H1 (cell line): ENCODE measurements around the gene PLXNA4. TPM values are rescaled to one million over a fixed set of nuclear protein-coding genes. Genes with fewer than 3 reads are reported as not detected.

ENCODE experiments used
- CHD1 ChIP-seq: IDR thresholded peaks from 2 replicates; pipeline ENCODE4 v1.6.1; 2012; ENCODE audit warnings: low read depth, low read length, improper control_type of control experiment
- CTBP2 ChIP-seq: IDR thresholded peaks from 2 replicates; pipeline ENCODE4 v1.7.0; 2011; ENCODE audit warnings: borderline replicate concordance, mild to moderate bottlenecking, moderate library complexity, mixed read lengths, low read length; ENCODE audit not compliant: insufficient read depth, insufficient read length
- EGR1 ChIP-seq: IDR thresholded peaks from 2 replicates; pipeline ENCODE4 v1.6.1; 2011; ENCODE audit warnings: low read depth, low read length, borderline replicate concordance
- GTF2F1 ChIP-seq: IDR thresholded peaks from 2 replicates; pipeline ENCODE4 v1.6.1; 2012; ENCODE audit warnings: low read depth, low read length, improper control_type of control experiment, borderline replicate concordance
- KDM1A ChIP-seq: fragments of 200-600, 300-600 bp; sonication (generic); IDR thresholded peaks from 2 replicates; pipeline ENCODE4 v1.7.1; 2016; ENCODE audit warnings: mild to moderate bottlenecking, low read length, borderline replicate concordance
- POU5F1 ChIP-seq: IDR thresholded peaks from 2 replicates; pipeline ENCODE4 v1.6.1; 2011; ENCODE audit warnings: low read depth, mild to moderate bottlenecking, low read length, moderate library complexity
- RNF2 ChIP-seq: fragments of 200-900, 300-1000 bp; sonication (generic); IDR thresholded peaks from 2 replicates; pipeline ENCODE4 v1.7.1; 2016; ENCODE audit warnings: borderline replicate concordance, low read depth, mild to moderate bottlenecking, antibody characterized with exemption, low read length; ENCODE audit not compliant: poor library complexity, severe bottlenecking; ENCODE audit errors: missing control alignments
- polyA plus RNA-seq, 7 experiments: library from polyadenylated mRNA; depleted of rRNA in 3 of 7; stranded (reverse) in 5 of 7; unstranded in 2 of 7; fragments of >200 nt in 5 of 7; fragments of 200-250 nt in 2 of 7; gene quantifications; 1 replicate in 5 of 7; 2 replicates in 1 of 7; 4 replicates in 1 of 7; pipeline versions ENCODE4 v1.2.1 to v1.2.3, GENCODE V29; 2011 to 2013; ENCODE audit warnings: missing spikeins in 2 of 7, mixed read lengths in 2 of 7
- total RNA-seq: library from RNA; stranded (reverse); fragmentation: NEBNext Ultra II Directional; extraction: Animal tissue kit (Norgen Biotek cat#: 25700); gene quantifications from 2 replicates; pipeline ENCODE4 v1.2.1, GENCODE V29; 2021
- TF ChIP-seq, protein P1 (sequence below): fragments of 300-600 bp; sonication (generic); IDR thresholded peaks from 2 replicates; pipeline ENCODE4 v1.7.1; 2012; ENCODE audit warnings: low read length, moderate library complexity, mild to moderate bottlenecking, inconsistent platforms; ENCODE audit not compliant: insufficient replicate concordance
- TF ChIP-seq, protein P2 (sequence below): IDR thresholded peaks from 2 replicates; pipeline ENCODE4 v1.6.1; 2012; ENCODE audit warnings: inconsistent platforms

Gene PLXNA4
- total and polyA plus RNA-seq, 2 of the 8 experiments (the other 6 are each of a cell fraction or from before 2014, with no cell fraction given): 0.76 to 0.79 TPM

DNA sequence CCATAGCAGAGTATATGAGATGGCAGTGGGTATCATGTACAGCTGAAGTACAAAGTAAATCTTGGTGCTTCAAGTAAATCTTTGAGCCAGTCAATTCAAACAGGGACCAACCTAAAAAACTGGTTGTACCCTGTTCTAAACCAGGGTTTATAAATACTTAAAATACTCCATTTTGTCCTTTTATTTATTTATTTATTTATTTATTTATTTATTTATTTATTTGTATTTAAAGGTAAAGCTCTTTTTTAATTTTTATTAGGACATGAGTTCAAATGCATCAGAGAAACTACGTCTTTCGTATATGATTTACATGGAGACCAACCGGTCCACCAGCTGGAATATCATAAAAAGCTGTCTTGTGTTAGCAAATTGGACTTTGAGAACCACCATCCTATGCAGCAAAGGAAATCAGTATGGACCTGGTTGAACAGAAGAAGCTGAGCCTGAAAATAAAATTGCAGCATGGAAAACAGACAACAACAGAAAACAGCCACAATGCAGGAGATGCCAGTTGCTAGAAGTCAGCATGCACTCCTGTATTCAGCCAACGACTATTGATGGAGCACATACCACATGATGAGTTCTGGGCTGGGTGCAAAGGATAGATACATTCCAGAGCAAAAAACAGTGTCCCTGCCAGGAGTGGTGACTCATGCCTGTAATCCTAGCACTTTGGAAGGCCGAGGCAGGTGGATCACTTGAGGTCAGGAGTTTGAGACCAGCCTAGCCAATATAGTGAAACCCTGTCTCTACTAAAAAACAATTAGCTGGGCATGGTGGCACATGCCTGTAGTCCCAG is 60.0 kb downstream of the PLXNA4 start (continued):
- TF ChIP-seq, protein P1, sequence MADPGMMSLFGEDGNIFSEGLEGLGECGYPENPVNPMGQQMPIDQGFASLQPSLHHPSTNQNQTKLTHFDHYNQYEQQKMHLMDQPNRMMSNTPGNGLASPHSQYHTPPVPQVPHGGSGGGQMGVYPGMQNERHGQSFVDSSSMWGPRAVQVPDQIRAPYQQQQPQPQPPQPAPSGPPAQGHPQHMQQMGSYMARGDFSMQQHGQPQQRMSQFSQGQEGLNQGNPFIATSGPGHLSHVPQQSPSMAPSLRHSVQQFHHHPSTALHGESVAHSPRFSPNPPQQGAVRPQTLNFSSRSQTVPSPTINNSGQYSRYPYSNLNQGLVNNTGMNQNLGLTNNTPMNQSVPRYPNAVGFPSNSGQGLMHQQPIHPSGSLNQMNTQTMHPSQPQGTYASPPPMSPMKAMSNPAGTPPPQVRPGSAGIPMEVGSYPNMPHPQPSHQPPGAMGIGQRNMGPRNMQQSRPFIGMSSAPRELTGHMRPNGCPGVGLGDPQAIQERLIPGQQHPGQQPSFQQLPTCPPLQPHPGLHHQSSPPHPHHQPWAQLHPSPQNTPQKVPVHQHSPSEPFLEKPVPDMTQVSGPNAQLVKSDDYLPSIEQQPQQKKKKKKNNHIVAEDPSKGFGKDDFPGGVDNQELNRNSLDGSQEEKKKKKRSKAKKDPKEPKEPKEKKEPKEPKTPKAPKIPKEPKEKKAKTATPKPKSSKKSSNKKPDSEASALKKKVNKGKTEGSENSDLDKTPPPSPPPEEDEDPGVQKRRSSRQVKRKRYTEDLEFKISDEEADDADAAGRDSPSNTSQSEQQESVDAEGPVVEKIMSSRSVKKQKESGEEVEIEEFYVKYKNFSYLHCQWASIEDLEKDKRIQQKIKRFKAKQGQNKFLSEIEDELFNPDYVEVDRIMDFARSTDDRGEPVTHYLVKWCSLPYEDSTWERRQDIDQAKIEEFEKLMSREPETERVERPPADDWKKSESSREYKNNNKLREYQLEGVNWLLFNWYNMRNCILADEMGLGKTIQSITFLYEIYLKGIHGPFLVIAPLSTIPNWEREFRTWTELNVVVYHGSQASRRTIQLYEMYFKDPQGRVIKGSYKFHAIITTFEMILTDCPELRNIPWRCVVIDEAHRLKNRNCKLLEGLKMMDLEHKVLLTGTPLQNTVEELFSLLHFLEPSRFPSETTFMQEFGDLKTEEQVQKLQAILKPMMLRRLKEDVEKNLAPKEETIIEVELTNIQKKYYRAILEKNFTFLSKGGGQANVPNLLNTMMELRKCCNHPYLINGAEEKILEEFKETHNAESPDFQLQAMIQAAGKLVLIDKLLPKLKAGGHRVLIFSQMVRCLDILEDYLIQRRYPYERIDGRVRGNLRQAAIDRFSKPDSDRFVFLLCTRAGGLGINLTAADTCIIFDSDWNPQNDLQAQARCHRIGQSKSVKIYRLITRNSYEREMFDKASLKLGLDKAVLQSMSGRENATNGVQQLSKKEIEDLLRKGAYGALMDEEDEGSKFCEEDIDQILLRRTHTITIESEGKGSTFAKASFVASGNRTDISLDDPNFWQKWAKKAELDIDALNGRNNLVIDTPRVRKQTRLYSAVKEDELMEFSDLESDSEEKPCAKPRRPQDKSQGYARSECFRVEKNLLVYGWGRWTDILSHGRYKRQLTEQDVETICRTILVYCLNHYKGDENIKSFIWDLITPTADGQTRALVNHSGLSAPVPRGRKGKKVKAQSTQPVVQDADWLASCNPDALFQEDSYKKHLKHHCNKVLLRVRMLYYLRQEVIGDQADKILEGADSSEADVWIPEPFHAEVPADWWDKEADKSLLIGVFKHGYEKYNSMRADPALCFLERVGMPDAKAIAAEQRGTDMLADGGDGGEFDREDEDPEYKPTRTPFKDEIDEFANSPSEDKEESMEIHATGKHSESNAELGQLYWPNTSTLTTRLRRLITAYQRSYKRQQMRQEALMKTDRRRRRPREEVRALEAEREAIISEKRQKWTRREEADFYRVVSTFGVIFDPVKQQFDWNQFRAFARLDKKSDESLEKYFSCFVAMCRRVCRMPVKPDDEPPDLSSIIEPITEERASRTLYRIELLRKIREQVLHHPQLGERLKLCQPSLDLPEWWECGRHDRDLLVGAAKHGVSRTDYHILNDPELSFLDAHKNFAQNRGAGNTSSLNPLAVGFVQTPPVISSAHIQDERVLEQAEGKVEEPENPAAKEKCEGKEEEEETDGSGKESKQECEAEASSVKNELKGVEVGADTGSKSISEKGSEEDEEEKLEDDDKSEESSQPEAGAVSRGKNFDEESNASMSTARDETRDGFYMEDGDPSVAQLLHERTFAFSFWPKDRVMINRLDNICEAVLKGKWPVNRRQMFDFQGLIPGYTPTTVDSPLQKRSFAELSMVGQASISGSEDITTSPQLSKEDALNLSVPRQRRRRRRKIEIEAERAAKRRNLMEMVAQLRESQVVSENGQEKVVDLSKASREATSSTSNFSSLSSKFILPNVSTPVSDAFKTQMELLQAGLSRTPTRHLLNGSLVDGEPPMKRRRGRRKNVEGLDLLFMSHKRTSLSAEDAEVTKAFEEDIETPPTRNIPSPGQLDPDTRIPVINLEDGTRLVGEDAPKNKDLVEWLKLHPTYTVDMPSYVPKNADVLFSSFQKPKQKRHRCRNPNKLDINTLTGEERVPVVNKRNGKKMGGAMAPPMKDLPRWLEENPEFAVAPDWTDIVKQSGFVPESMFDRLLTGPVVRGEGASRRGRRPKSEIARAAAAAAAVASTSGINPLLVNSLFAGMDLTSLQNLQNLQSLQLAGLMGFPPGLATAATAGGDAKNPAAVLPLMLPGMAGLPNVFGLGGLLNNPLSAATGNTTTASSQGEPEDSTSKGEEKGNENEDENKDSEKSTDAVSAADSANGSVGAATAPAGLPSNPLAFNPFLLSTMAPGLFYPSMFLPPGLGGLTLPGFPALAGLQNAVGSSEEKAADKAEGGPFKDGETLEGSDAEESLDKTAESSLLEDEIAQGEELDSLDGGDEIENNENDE: no peak
- TF ChIP-seq GTF2F1: no peak
- TF ChIP-seq CTBP2: no peak
- TF ChIP-seq KDM1A: no peak
- no peak for TF ChIP-seq POU5F1
- TF ChIP-seq, protein P2, sequence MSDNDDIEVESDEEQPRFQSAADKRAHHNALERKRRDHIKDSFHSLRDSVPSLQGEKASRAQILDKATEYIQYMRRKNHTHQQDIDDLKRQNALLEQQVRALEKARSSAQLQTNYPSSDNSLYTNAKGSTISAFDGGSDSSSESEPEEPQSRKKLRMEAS: no peak
- no peak for TF ChIP-seq EGR1
- no peak for TF ChIP-seq CHD1
- no peak for TF ChIP-seq RNF2
